HepG2 (cell line): ENCODE results near the gene PRSS53. TPM values are rescaled to one million over a fixed set of nuclear protein-coding genes. Genes with fewer than 3 reads are reported as not detected.
A peak's percentile ranks its signal among the peaks of the same experiment; 100 is the strongest.

Experiments
- AKAP8 ChIP-seq: sonication (generic); formaldehyde crosslinking; IDR thresholded peaks from 2 replicates; pipeline ENCODE4 v1.5.1; 2020; ENCODE audit warnings: mild to moderate bottlenecking, missing genetic modification reagents
- BCL6 ChIP-seq: IDR thresholded peaks from 2 replicates; pipeline ENCODE4 v1.6.1; 2016; ENCODE audit warnings: missing genetic modification reagents, missing compliant biosample characterization
- DMAP1 ChIP-seq: IDR thresholded peaks from 2 replicates; pipeline ENCODE4 v1.6.1; 2016
- KAT7 ChIP-seq: IDR thresholded peaks from 2 replicates; pipeline ENCODE4 v1.6.1; 2018; ENCODE audit warnings: borderline replicate concordance, missing compliant biosample characterization
- NONO ChIP-seq, 2 experiments: fragments of 450-650 bp in 1 of 2; sonication (generic) in 1 of 2; formaldehyde crosslinking in 1 of 2; IDR thresholded peaks in 1 of 2; conservative IDR thresholded peaks in 1 of 2; 2 replicates each; pipeline versions ENCODE4 v1.6.1 to v1.8.0; 2017 to 2022; ENCODE audit warnings: mild to moderate bottlenecking in 1 of 2, missing genetic modification reagents in 1 of 2, moderate library complexity in 1 of 2
- SMARCE1 ChIP-seq: fragments of 450-650 bp; IDR thresholded peaks from 2 replicates; pipeline ENCODE4 v1.6.1; 2017; ENCODE audit warnings: borderline replicate concordance
- TAF15 ChIP-seq: fragments of 200-400 bp; formaldehyde crosslinking; IDR thresholded peaks from one replicate; pipeline ENCODE4 v1.6.1; 2018; ENCODE audit warnings: mild to moderate bottlenecking, low read depth, low read length; ENCODE audit not compliant: poor library complexity, severe bottlenecking
- TCF12 ChIP-seq, 2 experiments: fragments of 450-650 bp in 1 of 2; sonication (generic) in 1 of 2; formaldehyde crosslinking in 1 of 2; IDR thresholded peaks; 2 replicates each; pipeline versions ENCODE4 v1.6.1 to v1.8.0; 2017 to 2022; ENCODE audit warnings: antibody characterized with exemption in 1 of 2, mild to moderate bottlenecking in 1 of 2, missing genetic modification reagents in 1 of 2, moderate library complexity in 1 of 2
- ZBTB8A ChIP-seq: sonication (generic); formaldehyde crosslinking; IDR thresholded peaks from 2 replicates; pipeline ENCODE4 v1.4.0; 2020; ENCODE audit warnings: mild to moderate bottlenecking, low read depth, missing genetic modification reagents, borderline replicate concordance
- ZNF460 ChIP-seq: sonication (generic); formaldehyde crosslinking; IDR thresholded peaks from 2 replicates; pipeline ENCODE4 v1.5.1; 2020; ENCODE audit warnings: missing genetic modification reagents, mild to moderate bottlenecking, borderline replicate concordance
- ZNF598 ChIP-seq: sonication (generic); formaldehyde crosslinking; IDR thresholded peaks from 2 replicates; pipeline ENCODE4 v1.5.1; 2020; ENCODE audit warnings: mild to moderate bottlenecking, missing genetic modification reagents, borderline replicate concordance
- ZNF607 ChIP-seq: sonication (generic); formaldehyde crosslinking; IDR thresholded peaks from 2 replicates; pipeline ENCODE4 v1.5.1; 2020; ENCODE audit warnings: missing genetic modification reagents, mild to moderate bottlenecking, borderline replicate concordance
- ZNF644 ChIP-seq: IDR thresholded peaks from 2 replicates; pipeline ENCODE4 v1.6.1; 2016; ENCODE audit warnings: low read depth
- polyA plus RNA-seq, 8 experiments: library from polyadenylated mRNA; depleted of rRNA in 3 of 8; stranded (reverse) in 7 of 8; unstranded in 1 of 8; fragments of >200 nt; fragmentation: Illumina TruSeq in 4 of 8; extraction: Trizol in 4 of 8; gene quantifications; 2 replicates each; pipeline versions ENCODE4 v1.2.1 to v1.2.3, GENCODE V29; 2011 to 2016; ENCODE audit warnings: low read depth in 4 of 8, missing spikeins in 1 of 8, mixed read lengths in 1 of 8; ENCODE audit not compliant: insufficient read depth in 1 of 8
- total RNA-seq, 5 experiments: library from RNA; depleted of rRNA; stranded (reverse); fragments of >200 nt; fragmentation: Illumina TruSeq; extraction: Trizol; gene quantifications; 2 replicates each; pipeline ENCODE4 v1.2.3, GENCODE V29; 2016; ENCODE audit warnings: low read depth in 1 of 5
- TF ChIP-seq, protein P1 (sequence below): sonication (generic); formaldehyde crosslinking; IDR thresholded peaks from 2 replicates; pipeline ENCODE4 v1.4.0; 2020; ENCODE audit warnings: missing genetic modification reagents
- TF ChIP-seq, protein P2 (sequence below): sonication (generic); formaldehyde crosslinking; IDR thresholded peaks from 2 replicates; pipeline ENCODE4 v1.4.0; 2020; ENCODE audit warnings: mild to moderate bottlenecking, missing genetic modification reagents
- TF ChIP-seq, protein P3 (sequence below): sonication (generic); formaldehyde crosslinking; IDR thresholded peaks from 2 replicates; pipeline ENCODE4; 2020; ENCODE audit warnings: missing genetic modification reagents, mild to moderate bottlenecking, borderline replicate concordance

PRSS53 gene
- total and polyA plus RNA-seq, 2 of the 13 experiments (the other 11 are each of a cell fraction or from before 2014, with no cell fraction given), result 2.2 to 7.4 TPM

DNA sequence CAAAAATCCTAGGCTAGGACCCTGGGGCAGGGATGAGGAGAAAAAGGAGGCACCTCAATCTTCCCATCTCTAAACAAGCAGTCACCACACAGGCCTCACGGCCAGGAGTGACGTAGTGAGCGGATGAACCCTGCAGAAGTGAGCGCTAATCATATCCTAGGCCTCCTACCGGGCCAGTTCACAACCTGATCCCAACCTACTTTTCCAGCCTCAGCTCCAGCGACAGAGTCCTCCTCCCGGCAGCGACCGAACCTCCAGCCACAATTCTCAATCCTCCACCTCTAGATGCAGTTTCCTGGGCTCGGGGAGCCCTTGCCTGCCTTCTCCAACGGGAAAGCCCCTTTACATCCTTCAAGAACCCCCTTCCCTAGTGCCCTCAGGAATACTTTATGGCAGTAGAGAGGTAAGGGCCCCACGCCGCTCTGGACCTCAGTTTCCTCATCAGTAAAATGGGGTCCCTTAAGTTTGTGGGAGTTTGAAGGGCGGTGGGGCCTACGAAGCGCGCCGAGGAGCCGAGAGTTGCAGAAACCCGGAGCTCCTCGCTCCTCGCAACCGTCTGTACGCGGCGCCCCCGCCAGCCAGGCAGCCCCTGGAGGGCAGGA, 16.1 kb downstream of the PRSS53 start (continued):
- TF ChIP-seq DMAP1, result no peak
- no peak for TF ChIP-seq KAT7 (CRISPR knock-in tag)
- TF ChIP-seq TAF15, result no peak
- TF ChIP-seq SMARCE1, result no peak
- TF ChIP-seq ZNF607, result 0 out of 2 replicates have a peak, but pooled peaks have one; percentile 50
- TF ChIP-seq, protein P1, sequence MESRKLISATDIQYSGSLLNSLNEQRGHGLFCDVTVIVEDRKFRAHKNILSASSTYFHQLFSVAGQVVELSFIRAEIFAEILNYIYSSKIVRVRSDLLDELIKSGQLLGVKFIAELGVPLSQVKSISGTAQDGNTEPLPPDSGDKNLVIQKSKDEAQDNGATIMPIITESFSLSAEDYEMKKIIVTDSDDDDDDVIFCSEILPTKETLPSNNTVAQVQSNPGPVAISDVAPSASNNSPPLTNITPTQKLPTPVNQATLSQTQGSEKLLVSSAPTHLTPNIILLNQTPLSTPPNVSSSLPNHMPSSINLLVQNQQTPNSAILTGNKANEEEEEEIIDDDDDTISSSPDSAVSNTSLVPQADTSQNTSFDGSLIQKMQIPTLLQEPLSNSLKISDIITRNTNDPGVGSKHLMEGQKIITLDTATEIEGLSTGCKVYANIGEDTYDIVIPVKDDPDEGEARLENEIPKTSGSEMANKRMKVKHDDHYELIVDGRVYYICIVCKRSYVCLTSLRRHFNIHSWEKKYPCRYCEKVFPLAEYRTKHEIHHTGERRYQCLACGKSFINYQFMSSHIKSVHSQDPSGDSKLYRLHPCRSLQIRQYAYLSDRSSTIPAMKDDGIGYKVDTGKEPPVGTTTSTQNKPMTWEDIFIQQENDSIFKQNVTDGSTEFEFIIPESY, result no peak
- no peak for TF ChIP-seq ZNF644
- no peak for TF ChIP-seq BCL6 (CRISPR knock-in tag)
- TF ChIP-seq, protein P2, sequence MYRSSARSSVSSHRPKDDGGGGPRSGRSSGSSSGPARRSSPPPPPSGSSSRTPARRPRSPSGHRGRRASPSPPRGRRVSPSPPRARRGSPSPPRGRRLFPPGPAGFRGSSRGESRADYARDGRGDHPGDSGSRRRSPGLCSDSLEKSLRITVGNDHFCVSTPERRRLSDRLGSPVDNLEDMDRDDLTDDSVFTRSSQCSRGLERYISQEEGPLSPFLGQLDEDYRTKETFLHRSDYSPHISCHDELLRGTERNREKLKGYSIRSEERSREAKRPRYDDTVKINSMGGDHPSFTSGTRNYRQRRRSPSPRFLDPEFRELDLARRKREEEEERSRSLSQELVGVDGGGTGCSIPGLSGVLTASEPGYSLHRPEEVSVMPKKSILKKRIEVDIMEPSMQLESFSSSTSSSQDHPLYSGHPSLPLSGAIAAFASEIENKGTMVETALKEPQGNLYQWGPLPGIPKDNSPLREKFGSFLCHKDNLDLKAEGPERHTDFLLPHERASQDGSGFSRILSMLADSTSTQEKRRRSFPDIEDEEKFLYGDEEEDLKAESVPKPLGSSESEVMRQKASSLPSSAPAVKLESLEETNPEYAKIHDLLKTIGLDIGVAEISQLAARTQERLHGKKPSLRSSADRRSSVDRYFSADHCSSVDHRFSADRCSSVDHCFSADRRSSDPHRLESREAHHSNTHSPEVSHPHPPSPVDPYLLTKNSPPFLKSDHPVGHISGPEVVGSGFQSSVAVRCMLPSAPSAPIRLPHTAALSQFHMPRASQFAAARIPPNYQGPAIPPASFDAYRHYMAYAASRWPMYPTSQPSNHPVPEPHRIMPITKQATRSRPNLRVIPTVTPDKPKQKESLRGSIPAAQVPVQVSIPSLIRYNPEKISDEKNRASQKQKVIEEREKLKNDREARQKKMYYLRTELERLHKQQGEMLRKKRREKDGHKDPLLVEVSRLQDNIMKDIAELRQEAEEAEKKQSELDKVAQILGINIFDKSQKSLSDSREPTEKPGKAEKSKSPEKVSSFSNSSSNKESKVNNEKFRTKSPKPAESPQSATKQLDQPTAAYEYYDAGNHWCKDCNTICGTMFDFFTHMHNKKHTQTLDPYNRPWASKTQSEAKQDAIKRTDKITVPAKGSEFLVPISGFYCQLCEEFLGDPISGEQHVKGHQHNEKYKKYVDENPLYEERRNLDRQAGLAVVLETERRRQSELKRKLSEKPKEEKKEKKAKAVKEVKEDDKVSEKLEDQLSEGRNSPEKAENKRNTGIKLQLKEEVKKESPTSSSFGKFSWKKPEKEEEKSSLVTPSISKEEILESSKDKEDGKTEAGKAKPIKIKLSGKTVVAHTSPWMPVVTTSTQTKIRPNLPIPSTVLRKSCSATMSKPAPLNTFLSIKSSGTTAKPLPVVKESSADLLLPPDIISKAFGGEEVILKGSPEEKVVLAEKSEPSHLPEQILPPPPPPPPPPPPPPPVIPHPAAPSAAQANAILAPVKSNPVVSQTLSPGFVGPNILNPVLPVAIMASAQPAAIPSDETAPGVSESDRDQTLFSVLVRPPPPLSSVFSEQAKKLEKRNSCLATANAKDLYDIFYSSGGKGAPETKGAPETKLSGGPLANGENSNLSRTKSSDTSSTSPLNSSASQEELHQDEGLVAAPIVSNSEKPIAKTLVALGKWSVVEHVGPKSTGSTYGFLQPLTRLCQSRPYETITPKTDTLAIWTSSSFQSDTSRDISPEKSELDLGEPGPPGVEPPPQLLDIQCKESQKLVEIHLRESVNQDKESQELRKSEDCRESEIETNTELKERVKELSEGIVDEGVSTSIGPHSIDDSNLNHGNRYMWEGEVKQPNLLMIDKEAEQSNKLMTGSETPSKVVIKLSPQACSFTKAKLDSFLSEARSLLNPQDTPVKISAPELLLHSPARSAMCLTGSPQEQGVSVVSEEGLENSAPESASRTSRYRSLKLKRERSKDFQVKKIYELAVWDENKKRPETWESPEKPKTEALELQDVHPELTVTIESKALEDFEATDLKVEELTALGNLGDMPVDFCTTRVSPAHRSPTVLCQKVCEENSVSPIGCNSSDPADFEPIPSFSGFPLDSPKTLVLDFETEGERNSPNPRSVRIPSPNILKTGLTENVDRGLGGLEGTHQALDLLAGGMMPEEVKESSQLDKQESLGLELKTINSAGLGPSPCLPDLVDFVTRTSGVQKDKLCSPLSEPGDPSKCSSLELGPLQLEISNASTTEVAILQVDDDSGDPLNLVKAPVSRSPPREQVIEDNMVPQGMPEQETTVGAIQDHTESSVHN (CRISPR knock-in tag), result no peak
- TF ChIP-seq ZNF598 (CRISPR knock-in tag), result 0 out of 2 replicates have a peak, but pooled peaks have one; percentile 4
- no peak for TF ChIP-seq ZBTB8A (CRISPR knock-in tag)
- TF ChIP-seq TCF12 (IDR thresholded peaks at IDR 0.05), result no peak
- no peak for TF ChIP-seq TCF12 (CRISPR knock-in tag; IDR thresholded peaks at IDR 0.05)
- TF ChIP-seq, protein P3, sequence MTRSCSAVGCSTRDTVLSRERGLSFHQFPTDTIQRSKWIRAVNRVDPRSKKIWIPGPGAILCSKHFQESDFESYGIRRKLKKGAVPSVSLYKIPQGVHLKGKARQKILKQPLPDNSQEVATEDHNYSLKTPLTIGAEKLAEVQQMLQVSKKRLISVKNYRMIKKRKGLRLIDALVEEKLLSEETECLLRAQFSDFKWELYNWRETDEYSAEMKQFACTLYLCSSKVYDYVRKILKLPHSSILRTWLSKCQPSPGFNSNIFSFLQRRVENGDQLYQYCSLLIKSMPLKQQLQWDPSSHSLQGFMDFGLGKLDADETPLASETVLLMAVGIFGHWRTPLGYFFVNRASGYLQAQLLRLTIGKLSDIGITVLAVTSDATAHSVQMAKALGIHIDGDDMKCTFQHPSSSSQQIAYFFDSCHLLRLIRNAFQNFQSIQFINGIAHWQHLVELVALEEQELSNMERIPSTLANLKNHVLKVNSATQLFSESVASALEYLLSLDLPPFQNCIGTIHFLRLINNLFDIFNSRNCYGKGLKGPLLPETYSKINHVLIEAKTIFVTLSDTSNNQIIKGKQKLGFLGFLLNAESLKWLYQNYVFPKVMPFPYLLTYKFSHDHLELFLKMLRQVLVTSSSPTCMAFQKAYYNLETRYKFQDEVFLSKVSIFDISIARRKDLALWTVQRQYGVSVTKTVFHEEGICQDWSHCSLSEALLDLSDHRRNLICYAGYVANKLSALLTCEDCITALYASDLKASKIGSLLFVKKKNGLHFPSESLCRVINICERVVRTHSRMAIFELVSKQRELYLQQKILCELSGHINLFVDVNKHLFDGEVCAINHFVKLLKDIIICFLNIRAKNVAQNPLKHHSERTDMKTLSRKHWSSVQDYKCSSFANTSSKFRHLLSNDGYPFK (CRISPR knock-in tag), result peak; percentile 52; the same call in 1 of the 2 replicates
- TF ChIP-seq AKAP8 (CRISPR knock-in tag), result no peak
- no peak for TF ChIP-seq NONO (IDR thresholded peaks at IDR 0.05)
- no peak for TF ChIP-seq NONO (CRISPR knock-in tag; conservative IDR thresholded peaks at IDR 0.05)
- TF ChIP-seq ZNF460, result no peak
